DMS153 treated with DMSO at 0.1 percent for 48 hours (cell line): ENCODE results near the gene DTX3.
A peak's percentile ranks its signal among the peaks of the same experiment; 100 is the strongest.
"Not testable (repeated sequence)": the region's sequence is repeated elsewhere in the genome, so short reads cannot be mapped to it uniquely, and the experiment has no call there.

Experiments
- DNase-seq: peaks from one replicate; lab custom pipeline; 2025; ENCODE audit not compliant: unreplicated experiment; lab: John Stamatoyannopoulos, UW

Gene DTX3

DNA sequence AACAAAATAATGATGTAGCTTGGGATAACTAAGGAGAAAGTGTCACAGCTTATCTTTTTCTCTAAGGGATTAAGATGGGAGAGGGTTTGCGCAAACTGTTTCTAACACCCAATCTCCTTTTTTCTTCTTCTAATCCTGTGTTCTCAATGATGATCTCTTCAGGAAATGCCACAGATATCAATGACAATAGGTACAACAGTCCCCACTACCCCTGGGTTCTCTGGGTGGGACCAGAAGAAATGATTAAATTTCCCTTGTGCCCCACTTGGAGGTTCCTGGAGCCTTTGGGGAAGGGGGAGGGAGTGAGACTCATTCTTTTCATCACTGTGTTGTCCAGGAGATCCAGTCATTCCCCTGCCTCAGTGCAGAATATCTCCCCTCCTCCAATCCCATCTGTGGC, 22.2 kb upstream of the DTX3 start:
- DNase-seq = no peak

- peak; percentile 50 for DNase-seq
These were observed 21.4 kb upstream of the DTX3 start for GRCh38 chr12:57583008-57583831.

GRCh38 chr12:57584050-57584449, 20.6 kb upstream of the DTX3 start:
- DNase-seq = no peak

GRCh38 chr12:57584690-57585089, 19.9 kb upstream of the DTX3 start:
- no peak for DNase-seq

- no peak for DNase-seq
These were observed 19.5 kb upstream of the DTX3 start for GRCh38 chr12:57585156-57585555.

DNA sequence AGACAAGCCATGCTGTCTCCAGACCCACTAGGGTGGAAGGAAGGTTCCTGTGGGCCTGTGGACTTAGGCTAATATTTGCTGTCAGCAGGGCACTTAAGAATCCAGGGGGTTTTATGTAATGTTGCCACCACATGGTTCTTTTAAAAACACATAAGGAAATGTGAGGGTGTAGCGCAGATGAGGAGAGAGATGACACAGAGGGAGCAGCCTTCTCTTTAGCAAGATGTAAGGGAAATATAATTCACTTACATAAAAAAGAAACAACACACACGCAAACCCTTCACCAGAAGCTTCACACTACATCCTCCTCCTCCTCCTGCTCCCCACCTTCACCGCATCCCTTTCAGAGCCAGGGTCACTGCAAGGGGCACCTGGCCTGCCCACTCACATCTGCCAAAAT, 18.5 kb upstream of the DTX3 start:
- no peak for DNase-seq

GRCh38 chr12:57586832-57587429, 17.7 kb upstream of the DTX3 start:
- DNase-seq = no peak

- not testable (repeated sequence) for DNase-seq
These were observed 15.5 kb upstream of the DTX3 start for GRCh38 chr12:57588951-57589610.

DNA sequence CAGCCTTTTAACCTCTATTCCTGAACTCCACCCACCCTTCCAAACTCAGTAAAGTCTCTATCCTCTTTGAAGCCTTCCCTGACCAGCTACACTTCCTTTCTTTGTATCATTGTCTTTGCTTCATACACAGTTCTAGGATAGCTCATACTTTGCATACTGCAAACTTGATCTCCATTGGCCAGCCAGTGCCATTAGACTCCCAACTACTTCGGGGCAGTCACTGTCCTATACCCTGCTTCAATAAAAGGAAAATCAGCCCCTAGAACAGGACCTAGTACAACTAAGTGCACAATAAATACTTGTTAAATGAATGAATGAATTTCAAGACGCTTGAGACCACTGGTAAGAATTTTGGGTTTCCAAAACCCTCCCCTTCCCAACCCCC, 14.2 kb upstream of the DTX3 start:
- DNase-seq = no peak

- DNase-seq = peak; percentile 76
These were observed 13.5 kb upstream of the DTX3 start, which contains the start of gene PIP4K2C for GRCh38 chr12:57590864-57591781. Gene PIP4K2C, plus strand, starts transcription at chr12:57591192. Its CDS starts 98 bp downstream, at chr12:57591290.

- DNase-seq = no peak
These were observed 12.8 kb upstream of the DTX3 start for GRCh38 chr12:57591782-57592325.

DNA sequence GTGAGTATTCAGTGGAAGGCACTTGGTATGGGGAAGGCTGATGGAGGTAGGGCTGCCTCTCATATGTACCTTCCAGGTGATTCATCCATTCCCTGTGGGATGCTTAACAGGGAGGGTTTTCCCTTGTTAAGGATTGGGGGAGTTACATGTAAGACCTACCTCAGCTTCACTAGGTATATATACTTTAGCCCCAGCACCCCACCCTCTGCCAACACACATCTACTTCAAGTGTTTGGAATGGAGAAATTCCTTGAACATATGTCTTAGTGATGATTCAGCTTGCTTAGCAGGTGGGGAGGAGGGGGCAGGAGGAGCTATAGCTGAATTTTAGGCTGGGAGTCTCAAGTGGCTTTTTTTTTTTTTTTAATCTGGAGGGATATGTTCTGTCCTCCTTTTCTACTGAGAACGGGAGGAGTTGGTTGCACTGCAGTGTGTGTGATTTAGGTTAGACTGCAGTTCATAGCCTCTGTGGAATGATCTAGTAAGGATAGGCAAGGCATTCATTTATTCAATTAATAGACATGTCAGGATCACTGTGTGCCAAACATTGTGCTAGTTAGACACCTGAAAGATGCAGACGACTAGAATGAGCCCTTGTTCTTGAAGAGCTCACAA, 12.0 kb upstream of the DTX3 start:
- no peak for DNase-seq

DNA sequence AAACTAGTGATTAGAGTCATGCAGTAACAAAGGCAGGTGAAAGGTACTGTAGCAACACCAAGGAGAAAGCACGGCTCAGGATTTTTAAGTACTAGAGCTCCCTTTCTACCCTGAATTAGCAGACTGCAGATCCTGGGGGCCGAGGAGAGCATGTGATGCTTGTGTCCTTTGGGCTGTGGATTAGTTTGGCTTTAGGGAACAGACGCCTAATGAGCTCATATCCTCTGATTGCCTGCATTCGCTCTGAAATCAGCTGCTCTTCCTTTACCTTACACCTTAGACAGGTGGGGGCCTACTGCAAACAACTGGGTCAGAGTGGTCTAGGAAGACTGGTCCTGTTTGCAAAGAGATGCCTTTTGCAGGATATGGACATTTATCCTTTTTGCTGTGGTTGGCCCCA, 11.4 kb upstream of the DTX3 start:
- no peak for DNase-seq

DNA sequence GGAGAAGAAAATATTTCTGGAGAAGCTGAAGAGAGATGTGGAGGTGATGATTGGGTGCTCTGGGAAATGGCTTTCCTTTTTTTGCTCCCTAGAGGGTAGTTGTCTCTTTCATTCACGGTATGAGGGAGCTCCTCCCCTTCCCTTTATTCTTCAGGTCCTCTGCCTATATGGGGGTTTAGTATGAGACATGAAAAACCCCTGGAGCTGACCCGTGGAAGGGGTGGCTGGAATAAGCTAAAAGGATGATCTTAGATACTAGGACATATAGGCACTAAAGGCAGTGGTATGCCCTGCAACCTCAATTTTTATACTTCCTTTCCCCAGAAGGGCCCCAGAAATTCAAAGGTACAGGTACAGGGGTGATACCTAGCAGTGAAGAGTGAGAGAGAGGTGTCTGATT, 4.2 kb upstream of the DTX3 start:
- DNase-seq = no peak

DNA sequence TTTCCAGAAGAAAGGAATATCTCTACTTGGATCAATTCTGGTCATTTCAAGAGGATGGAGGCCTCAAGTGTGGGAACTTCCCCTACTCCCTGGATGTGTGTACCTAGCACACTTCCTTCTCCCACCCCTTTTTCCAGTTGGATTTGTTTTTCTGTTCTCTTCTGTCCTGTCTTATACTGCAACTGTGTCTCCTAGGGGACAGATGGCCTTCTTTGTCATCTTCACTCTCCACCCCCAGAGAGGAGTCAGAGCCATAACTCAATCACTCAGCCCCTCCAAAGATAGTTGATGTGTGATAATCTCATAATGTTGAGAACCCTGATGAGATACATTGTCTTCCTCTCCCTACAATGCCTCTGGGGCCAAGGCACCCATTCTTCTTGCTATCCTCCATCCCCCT, 2.1 kb upstream of the DTX3 start:
- no peak for DNase-seq

DNA sequence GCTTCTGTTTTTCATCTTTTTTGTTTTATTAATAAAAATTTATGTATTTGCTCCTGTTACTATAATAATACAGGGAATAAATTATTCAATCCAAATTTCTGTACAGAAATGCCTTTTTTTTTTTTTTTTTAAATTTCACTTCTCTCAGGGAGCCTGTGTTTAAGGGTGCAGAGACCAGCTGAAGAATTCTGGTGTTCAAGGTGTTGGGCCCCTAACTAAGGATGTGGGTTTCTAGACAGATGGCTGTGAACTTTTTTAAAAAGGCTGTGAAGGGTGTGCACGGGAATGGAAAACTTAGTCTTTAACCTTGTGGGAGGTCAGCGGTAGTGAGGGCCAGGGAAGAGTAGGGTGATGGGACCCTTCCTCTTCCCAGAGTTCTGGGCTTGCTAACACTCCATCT, 1.3 kb upstream of the DTX3 start:
- no peak for DNase-seq

DNA sequence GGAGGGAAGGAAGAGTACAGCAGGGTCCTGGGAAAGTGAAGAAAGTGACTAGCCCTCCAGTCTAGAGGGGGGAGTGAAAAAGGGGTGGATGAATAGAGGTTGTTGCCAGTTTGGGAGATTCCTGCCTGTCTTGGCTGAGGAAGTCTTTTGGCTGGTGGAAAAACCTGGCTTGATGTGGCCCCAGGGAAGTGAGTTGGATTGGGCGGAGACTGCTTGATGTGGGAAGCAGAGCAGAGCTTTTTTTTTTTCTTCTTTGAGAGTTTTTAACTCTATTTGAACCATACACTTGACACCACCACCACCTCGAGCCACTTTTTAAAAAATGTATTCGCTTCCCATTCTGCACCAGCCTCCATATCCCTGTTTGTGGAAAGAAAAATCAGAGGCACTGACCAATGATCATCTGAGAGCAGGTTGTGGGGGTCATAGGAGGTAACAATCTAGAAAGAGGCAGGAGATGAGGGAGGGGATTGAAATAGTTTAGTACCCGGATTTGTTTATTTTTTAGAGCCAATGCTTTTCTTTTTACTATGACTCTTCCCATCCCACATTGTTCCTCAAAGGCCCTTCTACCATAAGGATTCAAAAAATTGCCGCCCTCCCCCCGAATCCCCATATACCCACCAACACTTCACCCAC, 690 bp upstream of the DTX3 start:
- DNase-seq = no peak

GRCh38 chr12:57604992-57605810, 577 bp downstream of the DTX3 start:
- DNase-seq = no peak

DNA sequence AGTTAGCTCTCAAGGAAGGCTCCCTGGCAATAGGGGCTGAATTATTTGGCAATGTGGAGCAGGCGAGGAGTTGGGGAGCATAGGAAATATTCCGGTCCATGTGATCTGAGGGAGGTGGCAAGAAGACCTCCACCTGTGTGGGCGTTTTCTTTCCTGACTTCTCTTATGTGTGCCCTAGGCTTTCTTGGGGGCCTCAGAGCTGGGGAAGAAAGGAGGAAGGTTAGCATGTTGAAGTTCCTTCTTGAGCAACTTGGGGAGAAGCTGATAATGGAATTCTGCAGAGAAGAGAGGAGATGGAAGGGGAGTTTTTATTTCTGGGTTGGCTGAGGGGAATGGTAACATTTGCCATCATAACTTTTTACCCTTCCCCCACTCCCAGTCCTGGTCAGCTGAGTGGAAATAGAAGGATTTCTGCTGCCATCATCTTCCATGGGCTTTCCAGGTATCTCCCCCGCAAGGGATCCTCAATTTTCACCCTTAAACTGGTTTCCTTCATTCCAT, 1.2 kb downstream of the DTX3 start:
- no peak for DNase-seq
